C4-2B (cell line): ENCODE data around the gene ELF1.
"Not testable (repeated sequence)": the region's sequence is repeated elsewhere in the genome, so short reads cannot be mapped to it uniquely, and the experiment has no call there.

Experiments used
- ZFX ChIP-seq: fragments of 450-650 bp; IDR thresholded peaks from 2 replicates; pipeline ENCODE4 v1.6.1; 2017
- TF ChIP-seq, protein P1 (sequence below): fragments of 450-650 bp; conservative IDR thresholded peaks from 2 replicates; pipeline ENCODE4 v1.5.1; 2017; ENCODE audit warnings: mild to moderate bottlenecking

DNA sequence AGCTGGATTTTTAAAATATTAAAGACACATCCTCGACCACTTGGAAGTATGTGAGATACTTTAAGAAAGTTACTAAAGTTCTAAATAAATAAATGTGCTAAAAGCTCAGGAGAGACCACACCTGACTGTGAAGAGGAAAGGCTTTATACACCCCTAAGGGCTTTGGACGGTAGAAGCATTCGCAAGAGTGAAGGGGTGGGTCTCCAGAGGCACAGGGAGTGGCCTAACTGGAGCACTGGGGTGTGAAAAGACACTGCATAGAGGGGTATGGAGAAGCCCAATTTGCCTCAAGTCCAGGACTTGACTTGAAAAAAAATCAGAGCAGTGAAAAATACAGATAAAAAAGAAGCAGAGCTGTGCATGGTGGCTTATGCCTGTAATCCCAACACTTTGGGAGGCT lies 125.5 kb downstream of the ELF1 start:
- TF ChIP-seq, protein P1, sequence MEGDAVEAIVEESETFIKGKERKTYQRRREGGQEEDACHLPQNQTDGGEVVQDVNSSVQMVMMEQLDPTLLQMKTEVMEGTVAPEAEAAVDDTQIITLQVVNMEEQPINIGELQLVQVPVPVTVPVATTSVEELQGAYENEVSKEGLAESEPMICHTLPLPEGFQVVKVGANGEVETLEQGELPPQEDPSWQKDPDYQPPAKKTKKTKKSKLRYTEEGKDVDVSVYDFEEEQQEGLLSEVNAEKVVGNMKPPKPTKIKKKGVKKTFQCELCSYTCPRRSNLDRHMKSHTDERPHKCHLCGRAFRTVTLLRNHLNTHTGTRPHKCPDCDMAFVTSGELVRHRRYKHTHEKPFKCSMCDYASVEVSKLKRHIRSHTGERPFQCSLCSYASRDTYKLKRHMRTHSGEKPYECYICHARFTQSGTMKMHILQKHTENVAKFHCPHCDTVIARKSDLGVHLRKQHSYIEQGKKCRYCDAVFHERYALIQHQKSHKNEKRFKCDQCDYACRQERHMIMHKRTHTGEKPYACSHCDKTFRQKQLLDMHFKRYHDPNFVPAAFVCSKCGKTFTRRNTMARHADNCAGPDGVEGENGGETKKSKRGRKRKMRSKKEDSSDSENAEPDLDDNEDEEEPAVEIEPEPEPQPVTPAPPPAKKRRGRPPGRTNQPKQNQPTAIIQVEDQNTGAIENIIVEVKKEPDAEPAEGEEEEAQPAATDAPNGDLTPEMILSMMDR = not testable (repeated sequence)
- not testable (repeated sequence) for TF ChIP-seq ZFX
